SK-N-MC (cell line): ENCODE measurements around the gene BCAS4.

Source experiments
- EZH2 ChIP-seq: fragments of 200-600 bp; sonication (generic); IDR thresholded peaks from one replicate; pipeline ENCODE4 v1.6.1; 2017; ENCODE audit warnings: antibody characterized with exemption
- POLR2AphosphoS5 ChIP-seq: IDR thresholded peaks from 2 replicates; pipeline ENCODE4 v1.6.1; 2012; ENCODE audit warnings: mild to moderate bottlenecking, low read depth, low read length, borderline replicate concordance

- TF ChIP-seq EZH2 (no peak), POLR2AphosphoS5 (no peak)
Observed at GRCh38 chr20:50759678-50760077, 35.2 kb upstream of the BCAS4 start.
